Hematopoietic multipotent progenitor cell (in vitro differentiated cells): ENCODE measurements around the gene CREB3. TPM values are rescaled to one million over a fixed set of nuclear protein-coding genes. Genes with fewer than 3 reads are reported as not detected.

Source experiments
- DNase-seq, 3 donors: peaks; one replicate each; pipeline ENCODE4 v3.0.0-alpha.2; 2011 to 2015; ENCODE audit warnings: low read depth in 2 of 3, low spot score in 2 of 3
- total RNA-seq: library from RNA; depleted of rRNA; stranded (reverse); fragments of >200 nt; gene quantifications from one replicate; pipeline ENCODE4 v1.2.3, GENCODE V29; 2012

The CREB3 gene
- total RNA-seq, 1 donor: 25.0 TPM

GRCh38 chr9:35725362-35725761 lies 7.1 kb upstream of the CREB3 start:
- DNase-seq: no peak

GRCh38 chr9:35726931-35727330 lies 5.5 kb upstream of the CREB3 start:
- peak in 2 of 3 donors; percentile 86 to 93 for DNase-seq

GRCh38 chr9:35727676-35728040 lies 4.8 kb upstream of the CREB3 start:
- peak in 2 of 3 donors; percentile 80 to 84 for DNase-seq

GRCh38 chr9:35728041-35728971 lies 4.2 kb upstream of the CREB3 start:
- DNase-seq: peak in 2 of 3 donors; percentile 42 to 54

- DNase-seq: no peak
Observed at GRCh38 chr9:35729101-35729500, 3.4 kb upstream of the CREB3 start.

- DNase-seq: peak in 2 of 3 donors; percentile 47
Observed at GRCh38 chr9:35729700-35730485, 2.6 kb upstream of the CREB3 start.

- DNase-seq: no peak
Observed at GRCh38 chr9:35730486-35730854, 2.0 kb upstream of the CREB3 start.

- no peak for DNase-seq
Observed at GRCh38 chr9:35731415-35732184, 866 bp upstream of the CREB3 start.

- DNase-seq: peak in 1 of 3 donors; percentile 40
Observed at GRCh38 chr9:35732800-35733541, 505 bp downstream of the CREB3 start.

- DNase-seq: no peak
Observed at GRCh38 chr9:35734096-35734495, 1.6 kb downstream of the CREB3 start.

GRCh38 chr9:35736201-35736633 lies 3.8 kb downstream of the CREB3 start:
- DNase-seq: peak in 2 of 3 donors; percentile 72 to 89

- no peak for DNase-seq
Observed at GRCh38 chr9:35737143-35737542, 4.7 kb downstream of the CREB3 start.

- no peak for DNase-seq
Observed at GRCh38 chr9:35738186-35738585, 5.7 kb downstream of the CREB3 start.

- DNase-seq: no peak
Observed at GRCh38 chr9:35738924-35739323, 6.5 kb downstream of the CREB3 start.

GRCh38 chr9:35740243-35740642 lies 7.8 kb downstream of the CREB3 start:
- no peak for DNase-seq

- DNase-seq: peak in 1 of 3 donors; percentile 28
Observed at GRCh38 chr9:35741740-35742139, 9.3 kb downstream of the CREB3 start.

GRCh38 chr9:35743452-35743851 lies 11.0 kb downstream of the CREB3 start:
- DNase-seq: no peak

GRCh38 chr9:35743880-35744518 lies 11.5 kb downstream of the CREB3 start:
- no peak for DNase-seq

GRCh38 chr9:35745569-35745968 lies 13.1 kb downstream of the CREB3 start:
- DNase-seq: no peak

- no peak for DNase-seq
Observed at GRCh38 chr9:35746583-35746982, 14.1 kb downstream of the CREB3 start.
